ENCODE measurements around the gene IL13.

- TF ChIP-seq CTCF (IDR thresholded peaks at IDR 0.05), result no peak
- TF ChIP-seq POLR2A (IDR thresholded peaks at IDR 0.05), result no peak
These were observed 30.0 kb downstream of the IL13 start for GRCh38 chr5:132687995-132688394.

Data from lower leg skin (tissue), 3 donors.